ENCODE results near the gene DAB1.

GRCh38 chr1:57345916-57346315 is 77.9 kb downstream of the DAB1 start:
- TF ChIP-seq, protein P1, sequence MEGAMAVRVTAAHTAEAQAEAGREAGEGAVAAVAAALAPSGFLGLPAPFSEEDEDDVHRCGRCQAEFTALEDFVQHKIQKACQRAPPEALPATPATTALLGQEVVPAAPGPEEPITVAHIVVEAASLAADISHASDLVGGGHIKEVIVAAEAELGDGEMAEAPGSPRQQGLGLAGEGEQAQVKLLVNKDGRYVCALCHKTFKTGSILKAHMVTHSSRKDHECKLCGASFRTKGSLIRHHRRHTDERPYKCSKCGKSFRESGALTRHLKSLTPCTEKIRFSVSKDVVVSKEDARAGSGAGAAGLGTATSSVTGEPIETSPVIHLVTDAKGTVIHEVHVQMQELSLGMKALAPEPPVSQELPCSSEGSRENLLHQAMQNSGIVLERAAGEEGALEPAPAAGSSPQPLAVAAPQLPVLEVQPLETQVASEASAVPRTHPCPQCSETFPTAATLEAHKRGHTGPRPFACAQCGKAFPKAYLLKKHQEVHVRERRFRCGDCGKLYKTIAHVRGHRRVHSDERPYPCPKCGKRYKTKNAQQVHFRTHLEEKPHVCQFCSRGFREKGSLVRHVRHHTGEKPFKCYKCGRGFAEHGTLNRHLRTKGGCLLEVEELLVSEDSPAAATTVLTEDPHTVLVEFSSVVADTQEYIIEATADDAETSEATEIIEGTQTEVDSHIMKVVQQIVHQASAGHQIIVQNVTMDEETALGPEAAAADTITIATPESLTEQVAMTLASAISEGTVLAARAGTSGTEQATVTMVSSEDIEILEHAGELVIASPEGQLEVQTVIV (IDR thresholded peaks at IDR 0.05; ENCODE audit: borderline replicate concordance, partially characterized antibody) = no peak
- TF ChIP-seq GATAD2B (conservative IDR thresholded peaks at IDR 0.05; ENCODE audit: low read depth) (no peak), PML (IDR thresholded peaks at IDR 0.05; ENCODE audit: low read length) (no peak), BRCA1 (IDR thresholded peaks at IDR 0.05; ENCODE audit: low read depth, low read length) (no peak), NRF1 (conservative IDR thresholded peaks at IDR 0.05; ENCODE audit: low read depth, low read length) (no peak), SP1 (IDR thresholded peaks at IDR 0.05; ENCODE audit: low read depth, low read length) (no peak), MTA3 (IDR thresholded peaks at IDR 0.05; ENCODE audit: borderline replicate concordance, low read length) (no peak)
- TF ChIP-seq, protein P2, sequence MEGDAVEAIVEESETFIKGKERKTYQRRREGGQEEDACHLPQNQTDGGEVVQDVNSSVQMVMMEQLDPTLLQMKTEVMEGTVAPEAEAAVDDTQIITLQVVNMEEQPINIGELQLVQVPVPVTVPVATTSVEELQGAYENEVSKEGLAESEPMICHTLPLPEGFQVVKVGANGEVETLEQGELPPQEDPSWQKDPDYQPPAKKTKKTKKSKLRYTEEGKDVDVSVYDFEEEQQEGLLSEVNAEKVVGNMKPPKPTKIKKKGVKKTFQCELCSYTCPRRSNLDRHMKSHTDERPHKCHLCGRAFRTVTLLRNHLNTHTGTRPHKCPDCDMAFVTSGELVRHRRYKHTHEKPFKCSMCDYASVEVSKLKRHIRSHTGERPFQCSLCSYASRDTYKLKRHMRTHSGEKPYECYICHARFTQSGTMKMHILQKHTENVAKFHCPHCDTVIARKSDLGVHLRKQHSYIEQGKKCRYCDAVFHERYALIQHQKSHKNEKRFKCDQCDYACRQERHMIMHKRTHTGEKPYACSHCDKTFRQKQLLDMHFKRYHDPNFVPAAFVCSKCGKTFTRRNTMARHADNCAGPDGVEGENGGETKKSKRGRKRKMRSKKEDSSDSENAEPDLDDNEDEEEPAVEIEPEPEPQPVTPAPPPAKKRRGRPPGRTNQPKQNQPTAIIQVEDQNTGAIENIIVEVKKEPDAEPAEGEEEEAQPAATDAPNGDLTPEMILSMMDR (IDR thresholded peaks at IDR 0.05 in 2 of 3, conservative IDR thresholded peaks at IDR 0.05 in 1 of 3; ENCODE audit: control insufficient read depth in 2 of 3, extremely low read depth in 1 of 3, insufficient read depth in 1 of 3, low read depth in 3 of 3, low read length in 3 of 3) = no peak
